SU-DHL-6 (cell line): ENCODE results near the gene GNAQ.

Source experiments
- EZH2phosphoT487 ChIP-seq: fragments of 200-600 bp; sonication (generic), shearing (Covaris generic); conservative IDR thresholded peaks from 2 replicates; pipeline ENCODE4 v1.6.1; 2018; ENCODE audit warnings: mild to moderate bottlenecking, antibody characterized with exemption, low read length, moderate library complexity, mixed read lengths
- TF ChIP-seq, protein P1 (sequence below): fragments of 200-600 bp; sonication (generic); IDR thresholded peaks from one replicate; pipeline ENCODE4 v1.5.1; 2017; ENCODE audit warnings: antibody characterized with exemption, mild to moderate bottlenecking, low read length, moderate library complexity; ENCODE audit not compliant: insufficient read depth, poor library complexity, severe bottlenecking

DNA sequence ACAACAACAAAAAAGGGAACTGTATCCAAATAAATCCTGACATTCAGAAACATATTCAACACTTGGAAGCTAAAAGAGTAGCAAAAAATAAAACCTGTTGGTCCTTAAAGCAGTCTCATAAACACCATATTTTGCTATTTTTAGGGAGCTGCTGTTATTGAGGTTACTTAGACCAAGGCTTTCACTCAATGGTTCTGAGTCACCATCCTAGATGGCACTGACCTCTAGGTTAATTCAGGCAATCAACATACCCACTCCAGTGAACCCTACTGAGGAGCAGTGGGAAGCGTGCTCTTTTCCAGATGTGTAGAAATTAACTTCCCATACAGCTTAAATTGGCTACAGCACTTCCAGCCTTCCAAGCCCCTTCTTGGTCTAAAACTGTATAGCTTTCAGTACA lies 5.2 kb downstream of the GNAQ start:
- TF ChIP-seq, protein P1, sequence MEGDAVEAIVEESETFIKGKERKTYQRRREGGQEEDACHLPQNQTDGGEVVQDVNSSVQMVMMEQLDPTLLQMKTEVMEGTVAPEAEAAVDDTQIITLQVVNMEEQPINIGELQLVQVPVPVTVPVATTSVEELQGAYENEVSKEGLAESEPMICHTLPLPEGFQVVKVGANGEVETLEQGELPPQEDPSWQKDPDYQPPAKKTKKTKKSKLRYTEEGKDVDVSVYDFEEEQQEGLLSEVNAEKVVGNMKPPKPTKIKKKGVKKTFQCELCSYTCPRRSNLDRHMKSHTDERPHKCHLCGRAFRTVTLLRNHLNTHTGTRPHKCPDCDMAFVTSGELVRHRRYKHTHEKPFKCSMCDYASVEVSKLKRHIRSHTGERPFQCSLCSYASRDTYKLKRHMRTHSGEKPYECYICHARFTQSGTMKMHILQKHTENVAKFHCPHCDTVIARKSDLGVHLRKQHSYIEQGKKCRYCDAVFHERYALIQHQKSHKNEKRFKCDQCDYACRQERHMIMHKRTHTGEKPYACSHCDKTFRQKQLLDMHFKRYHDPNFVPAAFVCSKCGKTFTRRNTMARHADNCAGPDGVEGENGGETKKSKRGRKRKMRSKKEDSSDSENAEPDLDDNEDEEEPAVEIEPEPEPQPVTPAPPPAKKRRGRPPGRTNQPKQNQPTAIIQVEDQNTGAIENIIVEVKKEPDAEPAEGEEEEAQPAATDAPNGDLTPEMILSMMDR: no peak
- TF ChIP-seq EZH2phosphoT487: no peak
